ENCODE data around the gene SLC51B. TPM values are rescaled to one million over a fixed set of nuclear protein-coding genes. Genes with fewer than 3 reads are reported as not detected.

Gene SLC51B
- total and polyA plus RNA-seq, 2 of the 4 experiments (the other 2 are of a cell fraction): not detected

GRCh38 chr15:65032801-65033537, 12.2 kb upstream of the SLC51B start:
- H4K91ac ChIP-seq (ENCODE audit: insufficient read depth, low read depth, low read length): no peak overlapping the region
- peak overlapping the region in 1 of 2 experiments; percentile 43; a peak in 1 of 4 replicates for H4K8ac ChIP-seq (ENCODE audit: low read depth in 2 of 2, low read length in 2 of 2)
- H3K9me1 ChIP-seq (ENCODE audit: insufficient read depth, low read length): peaks cover 7% of the 10 kb centered on the region; the same call in 1 of the 2 replicates
- no peak overlapping the region for H2BK15ac ChIP-seq (ENCODE audit: low read depth, low read length)
- H3K4me2 ChIP-seq (ENCODE audit: low read depth, low read length): no peak overlapping the region
- H3K79me1 ChIP-seq (ENCODE audit: low read depth in 1 of 2, low read length in 2 of 2): peaks cover 9 to 15% of the 10 kb centered on the region in 2 experiments; a peak in 3 of 4 replicates
- H2BK120ac ChIP-seq (ENCODE audit: low read depth, low read length): no peak overlapping the region
- no peaks in the 10 kb centered on the region for H3K27me3 ChIP-seq (ENCODE audit: control insufficient read depth, insufficient read depth, low read length)
- POLR2A ChIA-PET (ENCODE audit: unreplicated experiment): no interaction called here
- no peaks in the 10 kb centered on the region for H3K36me3 ChIP-seq (ENCODE audit: control insufficient read depth, insufficient read depth, low read length)
- no peak overlapping the region for H3K4ac ChIP-seq (ENCODE audit: low read depth, low read length)
- H3K23ac ChIP-seq (ENCODE audit: low read depth, low read length): no peak overlapping the region; the same call in 1 of the 2 replicates
- 0 out of 2 replicates have a peak, but pooled peaks cover 6% of the 10 kb centered on the region for H4K20me1 ChIP-seq (ENCODE audit: insufficient read depth, low read length)
- peak overlapping the region; percentile 70 for H2AFZ ChIP-seq (replicated peaks; ENCODE audit: low read length, poor library complexity)
- H3K18ac ChIP-seq (ENCODE audit: low read depth, low read length): no peak overlapping the region
- no peak overlapping the region for H3K4me3 ChIP-seq (ENCODE audit: insufficient read depth, low read depth, low read length)
- H4K5ac ChIP-seq (ENCODE audit: low read depth, low read length): no peak overlapping the region
- no peak overlapping the region for H3K14ac ChIP-seq (replicated peaks; ENCODE audit: low read depth, low read length)
- H2BK20ac ChIP-seq (ENCODE audit: low read depth, low read length): no peak overlapping the region
- ATAC-seq (ENCODE audit: low read depth): peak; percentile 38
- in situ Hi-C loops (cut with MboI; ENCODE audit: low sequenced_read_pairs) (loop anchor here (10.0 kb wide), 2 partner anchors 52 to 242 kb away; no protein-coding TSS in a partner anchor), dilution Hi-C loops (cut with HindIII; ENCODE audit: low sequenced_read_pairs, unreplicated experiment) (no loop called here), intact Hi-C loops (cut with micrococcal nuclease) (loop anchor here (1.0 to 10.0 kb wide), 6 partner anchors 50 to 301 kb away; partner anchors contain the start of gene RNU5A-1)
- TF ChIP-seq RCOR1 (IDR thresholded peaks at IDR 0.05; ENCODE audit: insufficient replicate concordance, low read length): no peak
- TF ChIP-seq ELK1 (IDR thresholded peaks at IDR 0.05; ENCODE audit: borderline replicate concordance, low read depth, low read length): no peak
- no peak for TF ChIP-seq NFE2L2 (IDR thresholded peaks at IDR 0.05; ENCODE audit: low read depth, low read length)
- peak; percentile 59 for TF ChIP-seq SMC3 (IDR thresholded peaks at IDR 0.05; ENCODE audit: low read depth, low read length)
- TF ChIP-seq CTCF (conservative IDR thresholded peaks at IDR 0.05; ENCODE audit: low read depth, low read length): peak; percentile 65
- TF ChIP-seq RAD21 (IDR thresholded peaks at IDR 0.05; ENCODE audit: low read length): peak; percentile 75
- no peak overlapping the region for H3K56ac ChIP-seq (ENCODE audit: extremely low read depth, insufficient read depth, low read length)
- no peak overlapping the region for H2BK5ac ChIP-seq (ENCODE audit: low read depth, low read length, poor library complexity, severe bottlenecking)
- CTCF ChIA-PET: interaction anchor here (0.9 to 2.0 kb wide), 9 partner anchors 10 to 68 kb away, joined by 3 to 21 read pairs (median 7); partner anchors contain the start of gene SLC51B
- H3K4me1 ChIP-seq (ENCODE audit: control insufficient read depth, insufficient read depth, low read length): peaks cover 2% of the 10 kb centered on the region; the same call in 1 of the 2 replicates
- H2AK9ac ChIP-seq (replicated peaks; ENCODE audit: low read depth, low read length, poor library complexity): peak overlapping the region; percentile 26
- H3K9ac ChIP-seq (ENCODE audit: low read depth, low read length): no peak overlapping the region
- no peaks in the 10 kb centered on the region for H3K9me3 ChIP-seq (ENCODE audit: control insufficient read depth, insufficient read depth, low read length)
- no peak overlapping the region for H2AK5ac ChIP-seq (ENCODE audit: low read depth, low read length)
- no TSS peak for BruUV-seq (replicated peaks)
- no CpG with 5 or more reads among the region's 13 CpGs for WGBS, 2 experiments (ENCODE audit: extremely low coverage in 2 of 2, insufficient read length in 1 of 2)
- peak; percentile 61 for DNase-seq
- H3K27ac ChIP-seq (ENCODE audit: insufficient read depth, low read length): no peak overlapping the region

All from IMR-90 (cell line).